ENCODE results near the gene NYAP1.

DNA sequence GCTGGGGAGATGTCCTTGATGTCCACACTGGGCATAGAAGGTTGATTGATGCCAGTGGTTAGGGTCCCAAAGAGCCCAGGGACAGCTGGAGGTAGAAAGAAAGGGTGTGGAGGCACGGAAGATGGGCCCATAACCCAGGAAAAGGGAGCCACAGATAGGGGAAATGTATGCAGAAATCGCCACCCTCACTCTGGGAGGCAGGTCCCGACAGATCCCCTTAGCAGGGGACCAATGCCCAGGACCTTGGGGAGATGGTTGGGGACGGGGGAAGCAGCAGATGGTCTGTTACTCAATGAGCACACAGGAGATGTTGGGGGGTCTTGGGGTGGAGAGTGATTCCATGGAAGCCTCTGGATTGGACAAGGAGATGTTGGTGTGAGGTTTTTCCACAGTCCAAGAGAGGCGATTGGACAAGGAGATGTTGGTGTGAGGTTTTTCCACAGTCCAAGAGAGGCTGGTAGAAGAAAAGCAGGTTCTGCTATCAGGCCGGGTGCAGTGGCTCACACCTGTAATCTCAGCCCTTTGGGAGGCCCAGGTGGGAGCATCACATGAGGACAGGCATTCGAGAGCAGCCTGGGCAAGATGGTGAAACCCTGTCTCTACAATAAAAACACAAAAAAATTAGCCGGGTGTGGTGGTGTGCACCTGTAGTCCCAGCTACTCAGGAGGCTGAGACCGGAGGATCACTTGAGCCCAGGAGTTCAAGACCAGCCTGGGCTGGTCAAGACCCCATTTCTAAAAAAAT lies 40.5 kb upstream of the NYAP1 start:
- TF ChIP-seq, protein P1, sequence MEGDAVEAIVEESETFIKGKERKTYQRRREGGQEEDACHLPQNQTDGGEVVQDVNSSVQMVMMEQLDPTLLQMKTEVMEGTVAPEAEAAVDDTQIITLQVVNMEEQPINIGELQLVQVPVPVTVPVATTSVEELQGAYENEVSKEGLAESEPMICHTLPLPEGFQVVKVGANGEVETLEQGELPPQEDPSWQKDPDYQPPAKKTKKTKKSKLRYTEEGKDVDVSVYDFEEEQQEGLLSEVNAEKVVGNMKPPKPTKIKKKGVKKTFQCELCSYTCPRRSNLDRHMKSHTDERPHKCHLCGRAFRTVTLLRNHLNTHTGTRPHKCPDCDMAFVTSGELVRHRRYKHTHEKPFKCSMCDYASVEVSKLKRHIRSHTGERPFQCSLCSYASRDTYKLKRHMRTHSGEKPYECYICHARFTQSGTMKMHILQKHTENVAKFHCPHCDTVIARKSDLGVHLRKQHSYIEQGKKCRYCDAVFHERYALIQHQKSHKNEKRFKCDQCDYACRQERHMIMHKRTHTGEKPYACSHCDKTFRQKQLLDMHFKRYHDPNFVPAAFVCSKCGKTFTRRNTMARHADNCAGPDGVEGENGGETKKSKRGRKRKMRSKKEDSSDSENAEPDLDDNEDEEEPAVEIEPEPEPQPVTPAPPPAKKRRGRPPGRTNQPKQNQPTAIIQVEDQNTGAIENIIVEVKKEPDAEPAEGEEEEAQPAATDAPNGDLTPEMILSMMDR (IDR thresholded peaks at IDR 0.05): no peak
- no peak for TF ChIP-seq ZFX (IDR thresholded peaks at IDR 0.05; ENCODE audit: borderline replicate concordance)

All from 22Rv1 (cell line).